Effector CD8-positive, alpha-beta T cell (primary cell): Measurements from ENCODE around the gene F8.
"Not testable (repeated sequence)": the region's sequence is repeated elsewhere in the genome, so short reads cannot be mapped to it uniquely, and the experiment has no call there.

Source experiments
- DNase-seq: peaks from one replicate; lab custom pipeline; 2025; lab: John Stamatoyannopoulos, UW

The F8 gene

GRCh38 chrX:155031657-155032056 lies 9.1 kb upstream of the F8 start:
- no peak for DNase-seq

GRCh38 chrX:155028877-155029291 lies 6.4 kb upstream of the F8 start:
- DNase-seq, result no peak

- no peak for DNase-seq
Observed at GRCh38 chrX:155028129-155028528, 5.6 kb upstream of the F8 start.

- no peak for DNase-seq
Observed at GRCh38 chrX:155027509-155028066, 5.1 kb upstream of the F8 start.

- DNase-seq, result peak; percentile 89
Observed at GRCh38 chrX:155026727-155027508, 4.4 kb upstream of the F8 start, which contains the start of gene FUNDC2. TSS of gene FUNDC2 (plus strand) at chrX:155026844. CDS start at chrX:155026939, 95 bp downstream.

- DNase-seq, result no peak
Observed at GRCh38 chrX:155026420-155026726, 3.9 kb upstream of the F8 start.

GRCh38 chrX:155023907-155024833 lies 1.6 kb upstream of the F8 start:
- no peak for DNase-seq

- no peak for DNase-seq
Observed at GRCh38 chrX:155020591-155020990, 1.9 kb downstream of the F8 start.

- DNase-seq, result no peak
Observed at GRCh38 chrX:155009994-155010472, 12.5 kb downstream of the F8 start.

GRCh38 chrX:155008578-155008977 lies 13.9 kb downstream of the F8 start:
- DNase-seq, result not testable (repeated sequence)

- DNase-seq, result not testable (repeated sequence)
Observed at GRCh38 chrX:155006913-155007671, 15.4 kb downstream of the F8 start.

- not testable (repeated sequence) for DNase-seq
Observed at GRCh38 chrX:155006379-155006778, 16.1 kb downstream of the F8 start.

GRCh38 chrX:155005190-155005589 lies 17.3 kb downstream of the F8 start:
- DNase-seq, result no peak

GRCh38 chrX:155001873-155002272 lies 20.6 kb downstream of the F8 start:
- no peak for DNase-seq

GRCh38 chrX:155000841-155001240 lies 21.7 kb downstream of the F8 start:
- no peak for DNase-seq

GRCh38 chrX:154998204-154998880 lies 24.2 kb downstream of the F8 start:
- no peak for DNase-seq

- no peak for DNase-seq
Observed at GRCh38 chrX:154991476-154991875, 31.0 kb downstream of the F8 start.

- DNase-seq, result no peak
Observed at GRCh38 chrX:154991039-154991438, 31.5 kb downstream of the F8 start.

GRCh38 chrX:154990496-154990895 lies 32.0 kb downstream of the F8 start:
- DNase-seq, result no peak

GRCh38 chrX:154988719-154989118 lies 33.8 kb downstream of the F8 start:
- no peak for DNase-seq

GRCh38 chrX:154987940-154988339 lies 34.6 kb downstream of the F8 start:
- no peak for DNase-seq
